Mesothelial cell of epicardium (in vitro differentiated cells): ENCODE measurements around the gene ZBED3. TPM values are rescaled to one million over a fixed set of nuclear protein-coding genes. Genes with fewer than 3 reads are reported as not detected.

Experiments used
- DNase-seq, 2 experiments: peaks; one replicate each; pipeline ENCODE4 v3.0.0; 2021; ENCODE audit warnings: low spot score in 2 of 2; ENCODE audit not compliant: unreplicated experiment in 2 of 2
- H3K27ac Mint-ChIP-seq: 2 replicates; pipeline ENCODE4 v1.8.0; 2021; ENCODE audit warnings: mixed read lengths
- H3K27me3 Mint-ChIP-seq: 2 replicates; pipeline ENCODE4 v1.8.0; 2021; ENCODE audit warnings: low read depth, mixed read lengths
- H3K36me3 Mint-ChIP-seq: 2 replicates; pipeline ENCODE4 v1.8.0; 2021; ENCODE audit warnings: mixed read lengths
- H3K4me1 Mint-ChIP-seq: 2 replicates; pipeline ENCODE4 v1.8.0; 2021; ENCODE audit warnings: mixed read lengths
- H3K4me3 Mint-ChIP-seq: 2 replicates; pipeline ENCODE4 v1.8.0; 2021; ENCODE audit warnings: mild to moderate bottlenecking, moderate library complexity, mixed read lengths
- H3K9me3 Mint-ChIP-seq: 2 replicates; pipeline ENCODE4 v1.8.0; 2021; ENCODE audit warnings: mixed read lengths
- CTCF ChIP-seq: fragments of 200-600 bp; sonication (generic); IDR thresholded peaks from one replicate; pipeline ENCODE4 v1.5.0; 2021; ENCODE audit warnings: antibody characterized with exemption; ENCODE audit not compliant: unreplicated experiment
- total RNA-seq: library from RNA; stranded (reverse); gene quantifications from 3 replicates; pipeline ENCODE4 v1.2.1, GENCODE V29; 2021

The ZBED3 gene
- total RNA-seq, 1 donor from 2014 or later: 25.8 TPM

GRCh38 chr5:77031891-77032290 lies 55.2 kb downstream of the ZBED3 start:
- peaks cover 28% of the 10 kb centered on the region for H3K4me1 Mint-ChIP-seq
- peak overlapping the region; percentile 95 for H3K4me3 Mint-ChIP-seq
- H3K27ac Mint-ChIP-seq: peak overlapping the region; percentile 99
- TF ChIP-seq CTCF: no peak
- H3K36me3 Mint-ChIP-seq: peaks cover 25% of the 10 kb centered on the region
- no peaks in the 10 kb centered on the region for H3K27me3 Mint-ChIP-seq
- no peak for DNase-seq
- peaks cover 18% of the 10 kb centered on the region for H3K9me3 Mint-ChIP-seq

- Mint-ChIP-seq H3K36me3 (peaks cover 16% of the 10 kb centered on the region), H3K4me1 (peaks cover 28% of the 10 kb centered on the region), H3K27me3 (peaks cover 3% of the 10 kb centered on the region), H3K27ac (peak within 1 kb of the TSS; percentile 99), H3K4me3 (peak within 1 kb of the TSS; percentile 95), H3K9me3 (peaks cover 18% of the 10 kb centered on the region)
- peak; percentile 73 to 83 for DNase-seq
- no peak for TF ChIP-seq CTCF
Observed at GRCh38 chr5:77030097-77031071, 56.7 kb downstream of the ZBED3 start, which contains the start of gene AGGF1. AGGF1 (plus strand) TSS chr5:77030404; CDS start chr5:77030767, 363 bp downstream.

DNA sequence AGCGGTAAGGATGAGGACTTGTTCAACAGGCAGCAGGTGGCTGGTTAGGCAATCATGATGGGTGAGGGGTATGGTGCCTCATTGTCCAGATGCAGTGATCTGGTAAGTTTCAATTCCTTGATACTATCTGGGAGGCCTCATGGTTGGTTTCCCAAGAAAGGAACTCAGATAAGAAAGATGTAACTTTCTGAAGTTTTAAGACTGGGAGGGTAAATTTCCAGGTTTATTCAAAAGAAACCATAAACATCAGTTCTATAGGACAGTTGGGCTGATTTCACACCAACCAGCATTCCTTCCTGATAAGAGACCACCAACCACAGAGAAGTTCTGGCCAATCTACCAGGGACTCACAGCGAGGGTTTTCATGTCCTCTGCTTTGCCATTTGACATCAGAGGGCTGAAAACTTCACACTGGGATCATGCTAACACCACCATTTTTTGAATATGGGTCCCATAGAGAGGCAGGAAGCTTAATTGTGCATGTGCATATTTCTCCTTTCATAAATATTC lies 57.7 kb downstream of the ZBED3 start:
- Mint-ChIP-seq H3K4me3 (peak overlapping the region; percentile 95), H3K9me3 (peaks cover 18% of the 10 kb centered on the region), H3K27me3 (peaks cover 3% of the 10 kb centered on the region), H3K36me3 (peaks cover 15% of the 10 kb centered on the region), H3K27ac (no peak overlapping the region), H3K4me1 (peaks cover 28% of the 10 kb centered on the region)
- DNase-seq: no peak
- TF ChIP-seq CTCF: no peak

DNA sequence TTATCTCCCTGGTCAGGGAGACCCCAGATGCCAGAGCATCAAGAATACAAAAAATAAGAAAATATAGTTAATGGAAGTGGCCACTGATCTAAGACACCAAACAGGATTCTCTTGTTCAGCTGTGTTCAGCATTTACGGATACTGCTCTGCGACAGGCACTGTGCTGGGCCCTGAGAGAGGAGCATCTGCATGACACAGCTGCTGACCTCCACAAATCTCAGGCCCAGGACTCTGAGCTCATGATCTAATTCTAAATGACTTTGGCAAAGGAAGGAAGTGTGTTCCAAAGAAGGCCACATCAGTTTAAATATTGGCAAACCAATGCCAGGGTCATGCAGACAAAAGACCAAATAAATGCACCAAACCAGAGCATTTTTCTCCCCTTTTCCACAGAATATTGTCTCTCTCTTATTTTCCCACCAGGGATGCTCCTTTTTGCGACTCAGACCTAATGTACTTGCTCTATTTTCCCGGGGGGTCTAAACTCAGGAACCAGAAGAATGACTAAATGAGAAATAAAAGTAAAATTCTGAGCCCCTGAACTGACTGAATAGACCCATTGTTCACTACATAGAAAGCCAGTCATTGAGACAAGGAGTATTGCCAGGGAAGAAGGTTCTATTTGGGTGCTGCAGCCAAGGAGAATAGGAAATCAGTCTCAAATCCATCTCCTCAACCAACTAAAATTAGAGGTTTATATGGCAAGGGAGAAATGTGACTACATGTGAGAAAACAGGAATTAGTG lies 58.3 kb downstream of the ZBED3 start:
- DNase-seq: no peak
- H3K9me3 Mint-ChIP-seq: peaks cover 18% of the 10 kb centered on the region
- no peak for TF ChIP-seq CTCF
- no peak overlapping the region for H3K27ac Mint-ChIP-seq
- H3K4me1 Mint-ChIP-seq: peaks cover 28% of the 10 kb centered on the region
- H3K4me3 Mint-ChIP-seq: no peak overlapping the region
- H3K36me3 Mint-ChIP-seq: peaks cover 15% of the 10 kb centered on the region
- H3K27me3 Mint-ChIP-seq: peaks cover 3% of the 10 kb centered on the region

GRCh38 chr5:77024490-77024889 lies 62.6 kb downstream of the ZBED3 start:
- H3K36me3 Mint-ChIP-seq: peaks cover 11% of the 10 kb centered on the region
- H3K27me3 Mint-ChIP-seq: peaks cover 3% of the 10 kb centered on the region
- DNase-seq: no peak
- H3K4me3 Mint-ChIP-seq: no peak overlapping the region
- H3K27ac Mint-ChIP-seq: no peak overlapping the region
- TF ChIP-seq CTCF: no peak
- no peaks in the 10 kb centered on the region for H3K4me1 Mint-ChIP-seq
- H3K9me3 Mint-ChIP-seq: peaks cover 22% of the 10 kb centered on the region
